ENCODE results near the gene TSSK6. TPM values are rescaled to one million over a fixed set of nuclear protein-coding genes. Genes with fewer than 3 reads are reported as not detected.

Gene TSSK6
- 1 to 10 TPM; 3.1 to 3.4 TPM for total RNA-seq
- 1.4 TPM for polyA plus RNA-seq

- H3K9me3 Mint-ChIP-seq = no peaks in the 10 kb centered on the region
- Histone ChIP-seq H3K27me3 (ENCODE audit: insufficient read depth, low read length, poor library complexity, severe bottlenecking) (no peaks in the 10 kb centered on the region), H3K4me3 (ENCODE audit: low read length) (peak within 1 kb of the TSS; percentile 95), H3K36me3 (ENCODE audit: insufficient read depth, low read length) (no peaks in the 10 kb centered on the region), H3K27ac (ENCODE audit: low read depth, low read length) (peak within 1 kb of the TSS; percentile 83), H3K9me3 (ENCODE audit: low read length) (no peaks in the 10 kb centered on the region), H3K4me1 (ENCODE audit: insufficient read depth, low read length) (peaks cover 21% of the 10 kb centered on the region)
- DNase-seq = no peak
- H3K4me1 Mint-ChIP-seq = peaks cover 25 to 43% (median 29%) of the 10 kb centered on the region in 3 donors
- H3K27ac Mint-ChIP-seq = peak within 1 kb of the TSS; percentile 87 to 97 (median 96)
- ChIA-PET POLR2A (interaction anchor here (0.9 to 2.1 kb wide), 8 partner anchors 26 to 262 kb away, joined by 3 to 8 read pairs (median 4); partner anchors contain the start of gene ZNF101), CTCF (interaction anchor here (1.6 to 2.1 kb wide), 2 partner anchors 17 to 24 kb away, joined by 4 to 6 read pairs; no protein-coding TSS in a partner anchor)
- H3K27me3 Mint-ChIP-seq = peaks cover 0 to 3% of the 10 kb centered on the region in 2 donors
- H3K36me3 Mint-ChIP-seq = peaks cover 0 to 20% (median 3%) of the 10 kb centered on the region in 3 donors
- H3K4me3 Mint-ChIP-seq = peak within 1 kb of the TSS; percentile 94 to 98 (median 96)
These were observed at the start of gene TSSK6 for GRCh38 chr19:19514881-19515641. Gene TSSK6 (minus strand): TSS chr19:19515548. CDS start chr19:19515427, 121 bp downstream.

GRCh38 chr19:19563348-19563848 is 48.0 kb upstream of the TSSK6 start:
- Histone ChIP-seq H3K27ac (ENCODE audit: low read depth, low read length) (no peak overlapping the region), H3K4me3 (ENCODE audit: low read length) (no peak overlapping the region), H3K9me3 (ENCODE audit: low read length) (no peaks in the 10 kb centered on the region), H3K36me3 (ENCODE audit: insufficient read depth, low read length) (no peaks in the 10 kb centered on the region), H3K4me1 (ENCODE audit: insufficient read depth, low read length) (peaks cover 8% of the 10 kb centered on the region), H3K27me3 (ENCODE audit: insufficient read depth, low read length, poor library complexity, severe bottlenecking) (no peaks in the 10 kb centered on the region)
- Mint-ChIP-seq H3K36me3 (peaks cover 0 to 57% (median 14%) of the 10 kb centered on the region in 3 donors), H3K4me3 (no peak overlapping the region), H3K27me3 (no peaks in the 10 kb centered on the region), H3K4me1 (peaks cover 2 to 4% (median 4%) of the 10 kb centered on the region in 3 donors), H3K27ac (peak overlapping the region in 2 of 8 donors; percentile 6 to 38), H3K9me3 (no peaks in the 10 kb centered on the region)
- DNase-seq = no peak
- CTCF ChIA-PET = interaction anchor here (1.3 to 1.8 kb wide), 3 partner anchors 9 to 81 kb away, joined by 3 to 4 read pairs (median 3); partner anchors contain the start of gene GMIP
- POLR2A ChIA-PET = no interaction called here

DNA sequence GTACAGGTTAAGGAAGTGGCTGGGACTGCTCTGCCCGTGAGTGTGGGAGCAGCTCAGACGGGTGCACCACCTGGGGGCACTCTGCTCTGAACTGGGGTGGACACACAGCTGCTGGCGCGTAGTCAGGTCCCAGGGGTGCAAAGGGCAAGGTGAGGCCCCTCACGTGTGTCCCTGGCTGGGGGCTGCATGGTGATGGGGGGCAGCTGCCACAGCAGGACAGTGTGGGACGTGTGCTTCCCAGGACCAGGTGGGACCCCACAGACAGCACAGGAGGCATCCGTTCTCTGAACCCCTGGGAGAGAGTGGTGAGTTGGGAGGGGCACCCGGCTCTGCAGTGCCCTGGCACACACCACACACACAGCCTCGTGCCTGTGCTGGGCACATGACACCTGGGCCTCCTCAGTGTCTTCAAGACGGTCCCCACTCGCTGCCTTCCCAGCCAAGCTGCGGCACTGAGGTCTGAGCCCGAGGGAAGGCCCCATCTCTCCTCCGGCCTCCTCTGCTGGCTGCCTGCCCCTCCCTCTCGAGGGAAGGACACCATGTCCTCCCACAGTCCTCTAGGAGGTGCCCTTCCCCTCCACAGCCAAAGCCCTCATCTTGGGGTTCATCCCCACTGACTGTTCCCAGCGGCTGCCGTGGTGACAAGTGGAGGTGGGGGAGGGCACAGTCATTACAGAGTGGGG is 47.5 kb upstream of the TSSK6 start:
- no peak overlapping the region for H3K4me3 Mint-ChIP-seq
- H3K27me3 ChIP-seq (ENCODE audit: insufficient read depth, low read length, poor library complexity, severe bottlenecking) = no peaks in the 10 kb centered on the region
- peaks cover 0 to 56% (median 14%) of the 10 kb centered on the region in 3 donors for H3K36me3 Mint-ChIP-seq
- no peaks in the 10 kb centered on the region for H3K36me3 ChIP-seq (ENCODE audit: insufficient read depth, low read length)
- no peak overlapping the region for H3K27ac ChIP-seq (ENCODE audit: low read depth, low read length)
- peak overlapping the region in 4 of 8 donors; percentile 17 to 89 (median 44) for H3K27ac Mint-ChIP-seq
- no peaks in the 10 kb centered on the region for H3K9me3 ChIP-seq (ENCODE audit: low read length)
- POLR2A ChIA-PET = no interaction called here
- H3K4me1 Mint-ChIP-seq = peaks cover 3 to 4% (median 4%) of the 10 kb centered on the region in 3 donors
- H3K27me3 Mint-ChIP-seq = no peaks in the 10 kb centered on the region
- no peaks in the 10 kb centered on the region for H3K9me3 Mint-ChIP-seq
- CTCF ChIA-PET = interaction anchor here (1.3 to 1.8 kb wide), 3 partner anchors 9 to 81 kb away, joined by 3 to 4 read pairs (median 3); partner anchors contain the start of gene GMIP
- DNase-seq = peak in 4 of 5 donors; percentile 16 to 74 (median 47)
- H3K4me3 ChIP-seq (ENCODE audit: low read length) = no peak overlapping the region
- peaks cover 8% of the 10 kb centered on the region for H3K4me1 ChIP-seq (ENCODE audit: insufficient read depth, low read length)

GRCh38 chr19:19561946-19562664 is 46.8 kb upstream of the TSSK6 start:
- Mint-ChIP-seq H3K27me3 (no peaks in the 10 kb centered on the region), H3K4me3 (no peak overlapping the region), H3K4me1 (peaks cover 3 to 4% (median 4%) of the 10 kb centered on the region in 3 donors), H3K9me3 (no peaks in the 10 kb centered on the region), H3K27ac (peak overlapping the region in 4 of 8 donors; percentile 14 to 56 (median 44)), H3K36me3 (peaks cover 0 to 51% (median 12%) of the 10 kb centered on the region in 3 donors)
- Histone ChIP-seq H3K27me3 (ENCODE audit: insufficient read depth, low read length, poor library complexity, severe bottlenecking) (no peaks in the 10 kb centered on the region), H3K36me3 (ENCODE audit: insufficient read depth, low read length) (no peaks in the 10 kb centered on the region), H3K27ac (ENCODE audit: low read depth, low read length) (no peak overlapping the region), H3K4me3 (ENCODE audit: low read length) (no peak overlapping the region), H3K9me3 (ENCODE audit: low read length) (no peaks in the 10 kb centered on the region), H3K4me1 (ENCODE audit: insufficient read depth, low read length) (peaks cover 8% of the 10 kb centered on the region)
- ChIA-PET CTCF (interaction anchor here (1.5 to 1.8 kb wide), 2 partner anchors 21 to 82 kb away, joined by 3 to 4 read pairs; partner anchors contain the start of gene GMIP), POLR2A (no interaction called here)
- DNase-seq = no peak

- Histone ChIP-seq H3K27me3 (ENCODE audit: insufficient read depth, low read length, poor library complexity, severe bottlenecking) (no peaks in the 10 kb centered on the region), H3K36me3 (ENCODE audit: insufficient read depth, low read length) (no peaks in the 10 kb centered on the region), H3K27ac (ENCODE audit: low read depth, low read length) (no peak overlapping the region), H3K4me3 (ENCODE audit: low read length) (no peak overlapping the region), H3K9me3 (ENCODE audit: low read length) (no peaks in the 10 kb centered on the region), H3K4me1 (ENCODE audit: insufficient read depth, low read length) (peaks cover 8% of the 10 kb centered on the region)
- H3K27ac Mint-ChIP-seq = peak overlapping the region in 3 of 8 donors; percentile 7 to 73 (median 29)
- DNase-seq = no peak
- no peaks in the 10 kb centered on the region for H3K27me3 Mint-ChIP-seq
- no peaks in the 10 kb centered on the region for H3K9me3 Mint-ChIP-seq
- peaks cover 3 to 4% (median 4%) of the 10 kb centered on the region in 3 donors for H3K4me1 Mint-ChIP-seq
- H3K4me3 Mint-ChIP-seq = no peak overlapping the region
- H3K36me3 Mint-ChIP-seq = peaks cover 0 to 37% (median 7%) of the 10 kb centered on the region in 3 donors
- ChIA-PET POLR2A (interaction anchor here (0.9 kb wide), 1 partner anchor 92 kb away, joined by 3 read pairs; no protein-coding TSS in a partner anchor), CTCF (interaction anchor here (1.8 kb wide), 1 partner anchor 11 kb away, joined by 4 read pairs; no protein-coding TSS in a partner anchor)
These were observed 44.6 kb upstream of the TSSK6 start for GRCh38 chr19:19559931-19560330.

GRCh38 chr19:19558636-19559035 is 43.3 kb upstream of the TSSK6 start:
- POLR2A ChIA-PET = no interaction called here

DNA sequence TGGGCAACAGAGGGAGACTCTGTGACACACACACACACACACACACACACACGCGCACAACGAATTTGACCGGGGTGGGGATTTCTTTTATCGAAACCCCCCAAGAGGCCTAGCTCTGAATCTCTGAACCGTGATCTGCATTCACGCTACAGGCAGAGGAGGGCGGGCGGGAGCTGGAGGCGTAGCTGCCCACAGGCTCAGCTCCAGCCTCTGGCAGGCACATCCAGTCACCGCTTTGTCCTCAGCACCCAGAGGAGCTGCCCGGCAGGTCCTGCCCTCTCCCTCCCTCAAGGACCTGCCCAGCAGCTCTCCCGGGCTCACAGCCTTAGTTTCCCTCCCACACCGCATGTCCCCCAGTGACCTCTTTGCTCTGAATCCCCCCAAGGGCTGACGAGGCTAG is 42.7 kb upstream of the TSSK6 start:
- no peaks in the 10 kb centered on the region for H3K9me3 ChIP-seq (ENCODE audit: low read length)
- ChIA-PET CTCF (interaction anchor here (0.5 to 1.9 kb wide), 2 partner anchors 14 to 86 kb away, joined by 3 to 4 read pairs; partner anchors contain the start of gene GMIP), POLR2A (interaction anchor here (0.5 kb wide), 1 partner anchor 100 kb away, joined by 13 read pairs; no protein-coding TSS in a partner anchor)
- Mint-ChIP-seq H3K27me3 (no peaks in the 10 kb centered on the region), H3K9me3 (no peaks in the 10 kb centered on the region), H3K36me3 (peaks cover 0 to 28% (median 6%) of the 10 kb centered on the region in 3 donors), H3K4me1 (peaks cover 3 to 6% (median 4%) of the 10 kb centered on the region in 3 donors), H3K4me3 (no peak overlapping the region), H3K27ac (peak overlapping the region in 3 of 8 donors; percentile 36 to 93 (median 52))
- H3K4me3 ChIP-seq (ENCODE audit: low read length) = no peak overlapping the region
- H3K27me3 ChIP-seq (ENCODE audit: insufficient read depth, low read length, poor library complexity, severe bottlenecking) = no peaks in the 10 kb centered on the region
- DNase-seq = no peak
- no peaks in the 10 kb centered on the region for H3K36me3 ChIP-seq (ENCODE audit: insufficient read depth, low read length)
- H3K27ac ChIP-seq (ENCODE audit: low read depth, low read length) = no peak overlapping the region
- H3K4me1 ChIP-seq (ENCODE audit: insufficient read depth, low read length) = peaks cover 8% of the 10 kb centered on the region

More at GRCh38 chr19:19558636-19559035, 43.3 kb upstream of the TSSK6 start:
- H3K4me1 ChIP-seq (ENCODE audit: insufficient read depth, low read length) = peaks cover 8% of the 10 kb centered on the region
- no peak overlapping the region for H3K4me3 ChIP-seq (ENCODE audit: low read length)
- no peak overlapping the region for H3K27ac ChIP-seq (ENCODE audit: low read depth, low read length)
- no peaks in the 10 kb centered on the region for H3K9me3 ChIP-seq (ENCODE audit: low read length)
- H3K9me3 Mint-ChIP-seq = no peaks in the 10 kb centered on the region
- peak overlapping the region in 4 of 8 donors; percentile 36 to 88 (median 66) for H3K27ac Mint-ChIP-seq
- no peaks in the 10 kb centered on the region for H3K36me3 ChIP-seq (ENCODE audit: insufficient read depth, low read length)
- no peak for DNase-seq
- peaks cover 0 to 29% (median 6%) of the 10 kb centered on the region in 3 donors for H3K36me3 Mint-ChIP-seq
- CTCF ChIA-PET = interaction anchor here (1.9 kb wide), 1 partner anchor 85 kb away, joined by 4 read pairs; the partner anchor contains the start of gene GMIP
- peaks cover 3 to 8% (median 4%) of the 10 kb centered on the region in 3 donors for H3K4me1 Mint-ChIP-seq
- no peaks in the 10 kb centered on the region for H3K27me3 ChIP-seq (ENCODE audit: insufficient read depth, low read length, poor library complexity, severe bottlenecking)
- H3K4me3 Mint-ChIP-seq = no peak overlapping the region
- no peaks in the 10 kb centered on the region for H3K27me3 Mint-ChIP-seq
